ENCODE measurements around the gene SH2D1B.

The SH2D1B gene

GRCh38 chr1:162389021-162389818, 22.7 kb downstream of the SH2D1B start:
- H3K27me3 Mint-ChIP-seq: peaks cover 15% of the 10 kb centered on the region
- no peak overlapping the region for H3K4me3 Mint-ChIP-seq
- H3K27ac Mint-ChIP-seq: no peak overlapping the region
- no peaks in the 10 kb centered on the region for H3K9me3 Mint-ChIP-seq
- no peaks in the 10 kb centered on the region for H3K4me1 Mint-ChIP-seq (ENCODE audit: low read depth)
- H3K36me3 Mint-ChIP-seq (ENCODE audit: low read depth): no peaks in the 10 kb centered on the region

GRCh38 chr1:162388615-162389014, 23.3 kb downstream of the SH2D1B start:
- peaks cover 15% of the 10 kb centered on the region for H3K27me3 Mint-ChIP-seq
- H3K4me3 Mint-ChIP-seq: no peak overlapping the region
- no peaks in the 10 kb centered on the region for H3K4me1 Mint-ChIP-seq (ENCODE audit: low read depth)
- H3K9me3 Mint-ChIP-seq: no peaks in the 10 kb centered on the region
- H3K36me3 Mint-ChIP-seq (ENCODE audit: low read depth): no peaks in the 10 kb centered on the region
- H3K27ac Mint-ChIP-seq: no peak overlapping the region

GRCh38 chr1:162388083-162388594, 23.8 kb downstream of the SH2D1B start:
- Mint-ChIP-seq H3K36me3 (ENCODE audit: low read depth) (no peaks in the 10 kb centered on the region), H3K27ac (no peak overlapping the region), H3K4me3 (no peak overlapping the region), H3K27me3 (peaks cover 13% of the 10 kb centered on the region), H3K9me3 (no peaks in the 10 kb centered on the region), H3K4me1 (ENCODE audit: low read depth) (no peaks in the 10 kb centered on the region)

GRCh38 chr1:162387226-162388082, 24.5 kb downstream of the SH2D1B start:
- no peaks in the 10 kb centered on the region for H3K36me3 Mint-ChIP-seq (ENCODE audit: low read depth)
- H3K9me3 Mint-ChIP-seq: no peaks in the 10 kb centered on the region
- no peaks in the 10 kb centered on the region for H3K4me1 Mint-ChIP-seq (ENCODE audit: low read depth)
- H3K4me3 Mint-ChIP-seq: no peak overlapping the region
- no peak overlapping the region for H3K27ac Mint-ChIP-seq
- H3K27me3 Mint-ChIP-seq: peaks cover 11% of the 10 kb centered on the region

- no peaks in the 10 kb centered on the region for H3K36me3 Mint-ChIP-seq (ENCODE audit: low read depth)
- H3K9me3 Mint-ChIP-seq: no peaks in the 10 kb centered on the region
- peaks cover 11% of the 10 kb centered on the region for H3K27me3 Mint-ChIP-seq
- no peaks in the 10 kb centered on the region for H3K4me1 Mint-ChIP-seq (ENCODE audit: low read depth)
- no peak overlapping the region for H3K4me3 Mint-ChIP-seq
- no peak overlapping the region for H3K27ac Mint-ChIP-seq
These were observed 25.4 kb downstream of the SH2D1B start for GRCh38 chr1:162386292-162387225.

- peaks cover 11% of the 10 kb centered on the region for H3K27me3 Mint-ChIP-seq
- no peaks in the 10 kb centered on the region for H3K36me3 Mint-ChIP-seq (ENCODE audit: low read depth)
- no peak overlapping the region for H3K4me3 Mint-ChIP-seq
- H3K9me3 Mint-ChIP-seq: no peaks in the 10 kb centered on the region
- no peaks in the 10 kb centered on the region for H3K4me1 Mint-ChIP-seq (ENCODE audit: low read depth)
- no peak overlapping the region for H3K27ac Mint-ChIP-seq
These were observed 26.2 kb downstream of the SH2D1B start for GRCh38 chr1:162385702-162386101.

GRCh38 chr1:162385280-162385623, 26.7 kb downstream of the SH2D1B start:
- Mint-ChIP-seq H3K27ac (no peak overlapping the region), H3K36me3 (ENCODE audit: low read depth) (no peaks in the 10 kb centered on the region), H3K4me3 (no peak overlapping the region), H3K9me3 (no peaks in the 10 kb centered on the region), H3K4me1 (ENCODE audit: low read depth) (no peaks in the 10 kb centered on the region), H3K27me3 (peaks cover 7% of the 10 kb centered on the region)

GRCh38 chr1:162384601-162385279, 27.2 kb downstream of the SH2D1B start:
- Mint-ChIP-seq H3K36me3 (ENCODE audit: low read depth) (no peaks in the 10 kb centered on the region), H3K27me3 (peaks cover 7% of the 10 kb centered on the region), H3K9me3 (no peaks in the 10 kb centered on the region), H3K4me1 (ENCODE audit: low read depth) (no peaks in the 10 kb centered on the region), H3K4me3 (no peak overlapping the region), H3K27ac (no peak overlapping the region)

- Mint-ChIP-seq H3K27me3 (peaks cover 2% of the 10 kb centered on the region), H3K4me1 (ENCODE audit: low read depth) (no peaks in the 10 kb centered on the region), H3K36me3 (ENCODE audit: low read depth) (no peaks in the 10 kb centered on the region), H3K4me3 (no peak overlapping the region), H3K9me3 (no peaks in the 10 kb centered on the region), H3K27ac (no peak overlapping the region)
These were observed 27.8 kb downstream of the SH2D1B start for GRCh38 chr1:162384116-162384515.

GRCh38 chr1:162383516-162383915, 28.4 kb downstream of the SH2D1B start:
- Mint-ChIP-seq H3K9me3 (no peaks in the 10 kb centered on the region), H3K4me1 (ENCODE audit: low read depth) (no peaks in the 10 kb centered on the region), H3K27me3 (no peaks in the 10 kb centered on the region), H3K36me3 (ENCODE audit: low read depth) (no peaks in the 10 kb centered on the region), H3K4me3 (no peak overlapping the region), H3K27ac (no peak overlapping the region)

GRCh38 chr1:162383091-162383490, 28.8 kb downstream of the SH2D1B start:
- no peaks in the 10 kb centered on the region for H3K4me1 Mint-ChIP-seq (ENCODE audit: low read depth)
- H3K27ac Mint-ChIP-seq: no peak overlapping the region
- H3K4me3 Mint-ChIP-seq: no peak overlapping the region
- no peaks in the 10 kb centered on the region for H3K9me3 Mint-ChIP-seq
- H3K27me3 Mint-ChIP-seq: no peaks in the 10 kb centered on the region
- no peaks in the 10 kb centered on the region for H3K36me3 Mint-ChIP-seq (ENCODE audit: low read depth)

- no peak overlapping the region for H3K27ac Mint-ChIP-seq
- no peaks in the 10 kb centered on the region for H3K27me3 Mint-ChIP-seq
- no peaks in the 10 kb centered on the region for H3K4me1 Mint-ChIP-seq (ENCODE audit: low read depth)
- H3K4me3 Mint-ChIP-seq: no peak overlapping the region
- no peaks in the 10 kb centered on the region for H3K36me3 Mint-ChIP-seq (ENCODE audit: low read depth)
- H3K9me3 Mint-ChIP-seq: no peaks in the 10 kb centered on the region
These were observed 29.8 kb downstream of the SH2D1B start for GRCh38 chr1:162381941-162382750.

GRCh38 chr1:162381383-162381782, 30.6 kb downstream of the SH2D1B start, which contains the start of gene C1orf226:
C1orf226 (plus strand) TSS chr1:162381728; CDS start chr1:162381902, 174 bp downstream.
- Mint-ChIP-seq H3K4me3 (no peak within 1 kb of the TSS), H3K36me3 (ENCODE audit: low read depth) (no peaks in the 10 kb centered on the region), H3K27me3 (no peaks in the 10 kb centered on the region), H3K27ac (no peak within 1 kb of the TSS), H3K9me3 (no peaks in the 10 kb centered on the region), H3K4me1 (ENCODE audit: low read depth) (no peaks in the 10 kb centered on the region)

All from stimulated activated naive CD8-positive, alpha-beta T cell treated with anti-CD3 and anti-CD28 coated beads, Interleukin-15, Interleukin-2, amounts not matched to agents 100 ng/mL and 50 ng/mL, for 24 hours (primary cell).